Omental fat pad (tissue), 4 donors: ENCODE measurements around the gene KLRC2. TPM values are rescaled to one million over a fixed set of nuclear protein-coding genes. Genes with fewer than 3 reads are reported as not detected.
"Not testable (repeated sequence)": the region's sequence is repeated elsewhere in the genome, so short reads cannot be mapped to it uniquely, and the experiment has no call there.

Experiments
- ATAC-seq: fragments of 150-250 bp; one replicate; pipeline ENCODE4 v1.9.1; 2016; ENCODE audit warnings: mild to moderate bottlenecking, moderate library complexity; ENCODE audit not compliant: low FRiP score
- DNase-seq: peaks from one replicate; pipeline ENCODE4 v3.0.0-alpha.2; 2019; ENCODE audit warnings: low spot score
- total RNA-seq, 4 donors: library from RNA; depleted of rRNA; stranded (reverse); fragments of >200 nt; gene quantifications; one replicate each; pipeline ENCODE4 v1.1.0, GENCODE V29; 2016
- TF ChIP-seq, protein P1 (sequence below), 3 donors: fragments of 450-650 bp; IDR thresholded peaks; one replicate each; pipeline ENCODE4 v1.5.1; 2016 to 2017; ENCODE audit warnings: antibody characterized with exemption in 3 of 3, mild to moderate bottlenecking in 3 of 3, moderate library complexity in 2 of 3

The KLRC2 gene
- total RNA-seq, 4 donors from 2014 or later, result 0.37 to 0.72 (median 0.69) TPM; not detected in 1

- ATAC-seq, result no peak
- TF ChIP-seq, protein P1, sequence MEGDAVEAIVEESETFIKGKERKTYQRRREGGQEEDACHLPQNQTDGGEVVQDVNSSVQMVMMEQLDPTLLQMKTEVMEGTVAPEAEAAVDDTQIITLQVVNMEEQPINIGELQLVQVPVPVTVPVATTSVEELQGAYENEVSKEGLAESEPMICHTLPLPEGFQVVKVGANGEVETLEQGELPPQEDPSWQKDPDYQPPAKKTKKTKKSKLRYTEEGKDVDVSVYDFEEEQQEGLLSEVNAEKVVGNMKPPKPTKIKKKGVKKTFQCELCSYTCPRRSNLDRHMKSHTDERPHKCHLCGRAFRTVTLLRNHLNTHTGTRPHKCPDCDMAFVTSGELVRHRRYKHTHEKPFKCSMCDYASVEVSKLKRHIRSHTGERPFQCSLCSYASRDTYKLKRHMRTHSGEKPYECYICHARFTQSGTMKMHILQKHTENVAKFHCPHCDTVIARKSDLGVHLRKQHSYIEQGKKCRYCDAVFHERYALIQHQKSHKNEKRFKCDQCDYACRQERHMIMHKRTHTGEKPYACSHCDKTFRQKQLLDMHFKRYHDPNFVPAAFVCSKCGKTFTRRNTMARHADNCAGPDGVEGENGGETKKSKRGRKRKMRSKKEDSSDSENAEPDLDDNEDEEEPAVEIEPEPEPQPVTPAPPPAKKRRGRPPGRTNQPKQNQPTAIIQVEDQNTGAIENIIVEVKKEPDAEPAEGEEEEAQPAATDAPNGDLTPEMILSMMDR (IDR thresholded peaks at IDR 0.05), result no peak
Observed at GRCh38 chr12:10408842-10409241, 27.0 kb downstream of the KLRC2 start.

DNA sequence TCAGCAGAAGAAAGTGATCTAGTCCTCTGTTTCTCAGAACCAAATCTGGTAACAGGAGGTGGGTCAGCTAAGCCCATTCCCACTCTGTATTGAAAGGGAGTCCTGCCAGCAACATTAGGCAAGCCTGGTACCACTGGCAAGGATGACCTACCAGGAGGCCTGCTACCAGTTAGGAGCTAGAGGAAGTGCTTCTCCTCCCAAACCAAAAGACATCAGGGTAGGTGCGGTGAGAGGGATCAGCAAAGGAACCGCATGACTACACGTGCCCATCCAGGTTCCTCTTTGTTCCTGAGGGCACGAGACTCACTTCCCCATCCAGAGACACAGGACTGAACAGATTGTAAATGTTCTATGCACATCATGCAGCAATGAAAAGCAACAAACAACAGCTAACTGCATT, 29.1 kb downstream of the KLRC2 start:
- TF ChIP-seq, protein P1 (IDR thresholded peaks at IDR 0.05), result no peak
- ATAC-seq (no peak), DNase-seq (no peak)

More at GRCh38 chr12:10408842-10409241, 27.0 kb downstream of the KLRC2 start:
- no peak for DNase-seq

GRCh38 chr12:10405294-10405693, 30.5 kb downstream of the KLRC2 start:
- DNase-seq (no peak), ATAC-seq (no peak)
- TF ChIP-seq, protein P1 (IDR thresholded peaks at IDR 0.05), result no peak

- DNase-seq (no peak), ATAC-seq (no peak)
- TF ChIP-seq, protein P1 (IDR thresholded peaks at IDR 0.05), result no peak
Observed at GRCh38 chr12:10404798-10405197, 31.0 kb downstream of the KLRC2 start.

- TF ChIP-seq, protein P1 (IDR thresholded peaks at IDR 0.05), result no peak
- DNase-seq, result no peak
- no peak for ATAC-seq
Observed at GRCh38 chr12:10400829-10401228, 35.0 kb downstream of the KLRC2 start.

DNA sequence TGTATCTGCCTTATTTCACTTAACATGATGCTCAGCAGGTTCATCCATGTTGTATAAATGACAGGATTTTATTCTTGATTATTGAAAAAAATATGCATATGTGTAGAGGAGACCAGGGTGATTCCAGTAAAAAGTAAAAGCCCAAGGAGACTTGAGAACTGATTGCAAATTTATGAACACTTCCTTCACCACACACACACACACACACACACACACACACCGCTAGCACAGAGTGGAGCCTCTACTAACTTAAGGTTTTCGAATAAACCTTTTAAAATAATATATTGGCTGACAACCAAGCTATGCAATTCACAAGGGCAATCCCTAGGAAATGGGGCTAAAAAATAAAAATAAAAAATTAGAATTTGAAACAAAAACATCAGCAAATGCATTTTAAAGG, 37.6 kb downstream of the KLRC2 start:
- DNase-seq, result no peak
- no peak for ATAC-seq
- TF ChIP-seq, protein P1 (IDR thresholded peaks at IDR 0.05), result no peak

DNA sequence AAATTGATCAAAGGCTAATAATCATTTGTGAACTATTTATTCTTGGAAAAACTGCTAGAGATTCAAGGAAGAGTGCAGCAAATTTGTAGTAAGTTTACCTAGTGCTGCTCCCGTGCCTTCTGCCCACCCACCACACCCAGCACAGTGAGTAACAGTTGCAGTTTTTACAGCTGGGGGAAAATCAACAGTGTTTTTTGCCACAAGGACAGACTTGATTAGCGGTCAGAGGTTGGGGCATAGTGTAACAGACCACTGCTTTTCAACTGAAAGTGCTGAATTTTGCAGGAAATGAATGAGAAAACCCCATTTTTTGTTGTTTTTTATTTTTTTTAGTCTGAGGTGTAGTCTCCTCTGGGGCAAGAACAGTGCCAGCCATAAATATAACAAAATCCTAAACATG, 38.5 kb downstream of the KLRC2 start:
- DNase-seq (no peak), ATAC-seq (no peak)
- TF ChIP-seq, protein P1 (IDR thresholded peaks at IDR 0.05), result no peak

GRCh38 chr12:10396176-10396575, 39.6 kb downstream of the KLRC2 start:
- not testable (repeated sequence) for ATAC-seq, DNase-seq
